Esophagus (tissue), 2 donors: Measurements from ENCODE around the gene SLC6A13. TPM values are rescaled to one million over a fixed set of nuclear protein-coding genes. Genes with fewer than 3 reads are reported as not detected.

ENCODE experiments used
- H3K27ac ChIP-seq, 2 donors: one replicate each; pipeline ENCODE4 v1.5.1; 2013; ENCODE audit warnings: low read depth in 2 of 2, mild to moderate bottlenecking in 2 of 2, inconsistent platforms in 1 of 2, low read length in 1 of 2, moderate library complexity in 1 of 2
- H3K27me3 ChIP-seq, 2 donors: one replicate each; pipeline ENCODE4 v1.6.1; 2013; ENCODE audit warnings: low read length in 2 of 2, control low read depth in 1 of 2, mild to moderate bottlenecking in 1 of 2; ENCODE audit not compliant: insufficient read depth in 2 of 2, control insufficient read depth in 1 of 2
- H3K36me3 ChIP-seq, 2 donors: one replicate each; pipeline ENCODE4 v1.6.1; 2013; ENCODE audit warnings: low read length in 1 of 2; ENCODE audit not compliant: control insufficient read depth in 2 of 2, insufficient read depth in 2 of 2
- H3K4me1 ChIP-seq, 2 donors: one replicate each; pipeline ENCODE4 v1.6.1; 2013; ENCODE audit warnings: low read length in 1 of 2; ENCODE audit not compliant: control insufficient read depth in 2 of 2, insufficient read depth in 2 of 2
- H3K4me3 ChIP-seq, 2 donors: one replicate each; pipeline ENCODE4 v1.5.1; 2013; ENCODE audit warnings: low read length in 2 of 2, mild to moderate bottlenecking in 2 of 2, low read depth in 1 of 2, moderate library complexity in 1 of 2
- H3K9me3 ChIP-seq, 2 donors: one replicate each; pipeline ENCODE4 v1.6.1; 2013; ENCODE audit warnings: mild to moderate bottlenecking in 2 of 2, low read depth in 1 of 2, low read length in 1 of 2, moderate library complexity in 1 of 2; ENCODE audit not compliant: control insufficient read depth in 2 of 2, insufficient read depth in 1 of 2
- WGBS, 2 donors: extraction: QIAGEN DNeasy Blood & Tissue Kit; methylation state at CpG; one replicate each; pipeline ENCODE4 v1.1.7; 2013; 5-methylcytosine and 5-hydroxymethylcytosine counted together
- polyA plus RNA-seq, 2 donors: library from polyadenylated mRNA; stranded (reverse); fragments of 200-250 nt; gene quantifications; one replicate each; pipeline ENCODE4 v1.2.3, GENCODE V29; 2013
- donor health status: healthy with polysubstance abuse.
- donor health status: Bipolar disorder and iron deficiency.

Gene SLC6A13
- polyA plus RNA-seq, 2 donors: 0.10 TPM; not detected in 1

DNA sequence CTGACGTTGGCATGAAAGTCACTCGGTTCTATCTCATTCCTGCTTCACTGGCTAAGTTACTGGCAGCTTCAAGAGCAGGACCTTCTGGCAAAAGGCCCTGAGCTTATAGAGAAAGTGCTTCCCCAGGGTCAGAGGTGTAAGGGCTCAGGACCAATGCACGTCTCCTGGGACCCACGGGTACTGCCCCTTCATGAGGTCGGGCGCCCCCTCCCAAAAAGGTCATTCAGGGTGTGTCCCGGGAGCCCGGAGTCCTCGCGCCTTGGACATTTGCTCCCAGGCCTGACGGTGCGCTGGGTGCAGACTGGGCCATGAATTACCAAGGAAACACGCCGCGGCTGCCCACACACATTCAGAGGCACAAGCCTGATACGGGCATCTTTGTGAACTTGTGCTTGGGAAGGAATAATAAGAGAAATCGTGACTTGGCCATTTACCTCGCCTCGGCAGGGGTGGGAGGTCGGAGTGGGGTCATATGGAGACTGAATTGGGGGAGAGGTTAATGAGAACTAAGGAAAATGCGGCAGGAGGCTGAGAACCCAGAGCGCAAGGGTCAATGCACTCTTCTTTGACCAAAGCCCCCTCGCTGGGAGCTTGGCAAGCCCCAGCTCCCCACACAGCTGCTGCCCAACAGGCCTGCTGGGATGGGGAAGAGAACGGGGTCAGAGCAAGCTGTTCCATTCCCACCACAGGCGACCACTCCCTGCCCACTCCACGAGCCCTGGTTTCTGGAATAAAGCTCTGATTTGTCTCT lies 33.0 kb downstream of the SLC6A13 start:
- H3K4me1 ChIP-seq: peaks cover 0 to 6% of the 10 kb centered on the region in 2 donors
- H3K36me3 ChIP-seq: no peaks in the 10 kb centered on the region
- H3K27me3 ChIP-seq: no peaks in the 10 kb centered on the region
- no peaks in the 10 kb centered on the region for H3K9me3 ChIP-seq
- no peak overlapping the region for H3K27ac ChIP-seq
- no peak overlapping the region for H3K4me3 ChIP-seq
- WGBS, 2 donors: 70 to 73% methylated on average over 26 of the region's 26 CpGs

GRCh38 chr12:228846-229200 lies 33.8 kb downstream of the SLC6A13 start:
- peaks cover 0 to 6% of the 10 kb centered on the region in 2 donors for H3K4me1 ChIP-seq
- H3K4me3 ChIP-seq: no peak overlapping the region
- no peaks in the 10 kb centered on the region for H3K36me3 ChIP-seq
- H3K27me3 ChIP-seq: no peaks in the 10 kb centered on the region
- H3K9me3 ChIP-seq: no peaks in the 10 kb centered on the region
- H3K27ac ChIP-seq: no peak overlapping the region
- 82 to 84% methylated on average over 3 of the region's 3 CpGs for WGBS, 2 donors

- no peaks in the 10 kb centered on the region for H3K36me3 ChIP-seq
- H3K27ac ChIP-seq: no peak overlapping the region
- no peak overlapping the region for H3K4me3 ChIP-seq
- 75 to 79% methylated on average over 18 of the region's 18 CpGs for WGBS, 2 donors
- H3K4me1 ChIP-seq: peaks cover 0 to 4% of the 10 kb centered on the region in 2 donors
- no peaks in the 10 kb centered on the region for H3K27me3 ChIP-seq
- H3K9me3 ChIP-seq: no peaks in the 10 kb centered on the region
Observed at GRCh38 chr12:227923-228845, 34.5 kb downstream of the SLC6A13 start.

DNA sequence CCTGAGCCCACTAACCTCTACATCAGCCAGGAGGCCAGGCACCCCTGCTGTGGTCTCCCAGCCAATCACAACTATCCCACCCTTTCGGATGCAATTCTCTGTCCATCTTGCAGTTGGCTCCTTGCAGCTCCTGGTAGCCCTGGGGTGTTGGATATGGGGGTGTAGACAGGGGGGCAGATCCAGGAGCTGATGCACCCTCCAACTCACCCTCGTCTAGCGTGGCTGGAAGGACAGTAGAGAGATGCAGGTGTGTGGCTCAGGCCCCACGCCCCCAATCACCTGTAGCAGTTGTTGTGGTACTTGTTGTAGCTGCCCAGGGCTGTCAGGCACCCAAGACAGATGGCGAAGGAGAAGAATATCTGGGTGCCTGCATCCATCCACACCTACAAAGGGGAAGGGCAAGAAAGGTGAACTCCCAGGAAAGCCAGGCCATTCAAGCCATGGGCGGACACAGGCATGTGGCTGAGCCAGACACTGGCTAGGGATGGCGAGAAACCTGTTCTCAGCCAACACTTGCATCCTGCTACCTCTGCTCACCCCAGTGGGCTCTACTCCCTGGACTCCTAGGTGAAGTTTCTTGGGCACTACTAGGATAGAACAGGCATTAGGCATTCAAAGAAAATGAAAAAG lies 35.2 kb downstream of the SLC6A13 start:
- no peaks in the 10 kb centered on the region for H3K27me3 ChIP-seq

DNA sequence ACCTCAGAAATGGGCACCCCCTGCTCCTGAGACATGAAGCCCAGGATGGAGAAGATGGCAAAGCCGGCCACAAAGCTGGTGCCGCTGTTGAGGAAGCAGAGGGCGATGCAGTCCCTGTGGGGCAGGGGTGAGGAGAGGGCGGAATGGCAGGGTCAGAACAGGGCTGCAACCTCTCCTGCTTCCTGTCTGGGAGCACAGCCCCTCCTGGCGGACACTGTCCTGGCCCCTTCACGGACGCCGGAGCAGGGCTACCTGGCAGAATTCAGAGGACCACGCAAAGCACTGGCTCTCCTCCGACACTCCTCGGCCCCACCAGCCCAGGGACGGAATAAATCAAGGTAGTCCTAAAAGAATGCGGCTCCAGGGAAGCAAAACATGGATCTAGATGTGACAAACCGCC lies 36.2 kb downstream of the SLC6A13 start:
- Histone ChIP-seq H3K9me3 (no peaks in the 10 kb centered on the region), H3K27ac (no peak overlapping the region), H3K4me1 (peaks cover 0 to 2% of the 10 kb centered on the region in 2 donors), H3K36me3 (no peaks in the 10 kb centered on the region), H3K27me3 (no peaks in the 10 kb centered on the region), H3K4me3 (no peak overlapping the region)
- 82 to 86% methylated on average over 14 of the region's 14 CpGs for WGBS, 2 donors

More for the DNA sequence above, 35.2 kb downstream of the SLC6A13 start:
- 84 to 89% methylated on average over 7 of the region's 7 CpGs for WGBS, 2 donors
- Histone ChIP-seq H3K27ac (no peak overlapping the region), H3K36me3 (no peaks in the 10 kb centered on the region), H3K4me1 (peaks cover 0 to 2% of the 10 kb centered on the region in 2 donors), H3K9me3 (no peaks in the 10 kb centered on the region), H3K4me3 (no peak overlapping the region)

DNA sequence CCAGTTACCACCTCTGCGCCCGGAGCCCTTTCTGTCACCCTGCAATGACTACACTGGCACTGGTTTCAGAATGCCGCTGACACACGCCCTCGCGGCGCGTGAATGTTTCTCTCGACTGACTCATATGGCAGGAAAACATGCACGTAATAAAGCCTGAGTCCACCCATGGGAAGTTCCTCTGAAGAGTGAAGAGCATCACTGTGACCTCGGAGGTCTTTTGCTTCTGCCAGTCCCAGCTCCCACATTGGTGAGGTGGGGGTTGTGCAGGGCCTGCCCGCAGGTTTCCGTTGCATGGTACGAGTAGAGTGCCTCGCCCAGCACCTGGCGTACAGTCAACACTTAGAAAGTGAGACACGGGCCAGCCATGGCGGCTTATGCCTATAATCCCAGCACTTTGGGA lies 37.6 kb downstream of the SLC6A13 start:
- Histone ChIP-seq H3K27me3 (no peaks in the 10 kb centered on the region), H3K4me1 (peaks cover 0 to under 1% of the 10 kb centered on the region in 2 donors), H3K36me3 (no peaks in the 10 kb centered on the region), H3K4me3 (no peak overlapping the region), H3K27ac (no peak overlapping the region), H3K9me3 (no peaks in the 10 kb centered on the region)
- 87 to 93% methylated on average over 18 of the region's 18 CpGs for WGBS, 2 donors

DNA sequence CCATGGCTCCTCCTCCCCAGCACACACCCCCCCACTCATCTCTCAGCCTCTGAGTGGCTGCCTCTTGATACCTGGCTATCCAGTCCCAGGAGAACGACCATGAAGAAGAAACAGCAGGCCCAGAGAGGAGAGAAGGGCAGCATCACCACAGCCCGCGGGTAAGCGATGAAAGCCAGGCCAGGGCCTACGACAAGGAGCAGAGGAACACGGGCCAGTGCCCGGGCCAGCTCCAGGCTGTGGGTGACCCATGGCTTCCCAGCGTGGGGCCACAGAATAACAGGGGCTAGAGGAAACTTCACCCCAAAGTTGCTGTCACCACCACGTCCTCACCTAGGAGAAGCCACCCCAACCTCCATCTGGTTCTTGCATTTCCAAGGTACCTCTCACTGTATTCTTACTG lies 38.3 kb downstream of the SLC6A13 start:
- no peak overlapping the region for H3K27ac ChIP-seq
- no peaks in the 10 kb centered on the region for H3K9me3 ChIP-seq
- H3K27me3 ChIP-seq: no peaks in the 10 kb centered on the region
- 90% methylated on average over 9 of the region's 9 CpGs for WGBS, 2 donors
- peaks cover 0 to 2% of the 10 kb centered on the region in 2 donors for H3K4me1 ChIP-seq
- no peak overlapping the region for H3K4me3 ChIP-seq
- H3K36me3 ChIP-seq: no peaks in the 10 kb centered on the region

DNA sequence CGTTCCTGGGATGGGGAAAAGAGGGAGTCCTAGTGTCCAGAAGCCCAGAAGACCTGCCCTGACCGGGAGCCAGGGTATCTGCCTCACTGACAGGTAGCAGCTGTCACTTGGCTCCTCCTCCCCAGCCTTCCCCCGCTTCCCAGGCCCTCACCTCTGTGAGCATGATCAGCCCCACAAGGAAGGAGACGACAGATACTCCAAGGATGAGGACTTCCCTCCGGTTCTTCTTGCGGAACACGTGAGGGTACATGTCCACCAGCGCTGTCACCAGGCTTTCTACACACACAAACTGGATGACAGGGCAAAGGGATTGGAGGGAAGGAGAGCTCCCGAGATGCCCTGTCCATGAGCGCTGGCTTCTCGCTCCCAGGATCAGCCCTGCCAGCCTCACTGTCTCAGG lies 38.8 kb downstream of the SLC6A13 start:
- WGBS, 2 donors: 80% methylated on average over 11 of the region's 11 CpGs
- no peak overlapping the region for H3K4me3 ChIP-seq
- H3K27me3 ChIP-seq: no peaks in the 10 kb centered on the region

DNA sequence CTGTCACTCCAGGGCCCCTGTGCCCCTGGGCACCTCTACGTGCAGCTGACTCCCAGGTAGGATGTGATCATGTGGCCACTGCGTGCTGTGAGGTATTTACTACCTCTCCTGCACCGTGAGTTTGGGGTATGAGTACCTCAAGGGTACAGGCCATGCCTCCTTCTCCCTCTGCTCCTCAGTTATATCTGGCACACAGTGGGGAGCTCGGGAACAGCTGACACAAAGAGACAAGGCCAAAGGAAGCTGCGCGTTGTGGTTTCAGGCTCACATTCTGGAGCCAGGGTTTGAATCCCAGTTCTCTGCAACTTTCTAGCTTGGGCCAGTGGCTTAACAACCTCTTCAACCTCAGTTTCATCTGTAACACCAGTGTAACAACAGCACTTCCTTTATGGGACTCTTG lies 40.9 kb downstream of the SLC6A13 start:
- no peaks in the 10 kb centered on the region for H3K27me3 ChIP-seq
- WGBS, 2 donors: 78 to 80% methylated on average over 6 of the region's 6 CpGs
- H3K27ac ChIP-seq: no peak overlapping the region
- no peaks in the 10 kb centered on the region for H3K36me3 ChIP-seq
- no peaks in the 10 kb centered on the region for H3K9me3 ChIP-seq
- no peak overlapping the region for H3K4me3 ChIP-seq
- peaks cover 0 to 2% of the 10 kb centered on the region in 2 donors for H3K4me1 ChIP-seq

More for the DNA sequence above, 38.8 kb downstream of the SLC6A13 start:
- H3K27ac ChIP-seq: no peak overlapping the region
- H3K4me1 ChIP-seq: peaks cover 0 to 2% of the 10 kb centered on the region in 2 donors
- H3K36me3 ChIP-seq: no peaks in the 10 kb centered on the region
- no peaks in the 10 kb centered on the region for H3K9me3 ChIP-seq
